Ovary (tissue), 9 donors: ENCODE data around the gene PPP2R2B. TPM values are rescaled to one million over a fixed set of nuclear protein-coding genes. Genes with fewer than 3 reads are reported as not detected.

Source experiments
- DNase-seq, 5 donors: peaks; one replicate each; pipeline ENCODE4 v3.0.0-alpha.2; 2019 to 2020
- H3K27ac ChIP-seq, 2 donors: fragments of 200-600 bp; one replicate each; pipeline versions ENCODE4 v1.5.1 to v1.8.0; 2019 to 2022
- H3K27me3 ChIP-seq: fragments of 200-600 bp; one replicate; pipeline ENCODE4 v1.8.0; 2022
- H3K36me3 ChIP-seq: fragments of 200-600 bp; sonication (generic); one replicate; pipeline ENCODE4 v1.5.1; 2019
- H3K4me1 ChIP-seq: one replicate; pipeline ENCODE4 v1.8.1; 2013; ENCODE audit warnings: mild to moderate bottlenecking, moderate library complexity; ENCODE audit not compliant: insufficient read depth
- H3K4me3 ChIP-seq: fragments of 200-600 bp; sonication (generic); one replicate; pipeline ENCODE4 v1.5.1; 2017
- H3K9me3 ChIP-seq, 2 donors: fragments of 200-600 bp in 1 of 2; sonication (generic) in 1 of 2; one replicate each; pipeline versions ENCODE4 v1.5.1 to v1.8.1; 2013 to 2019; ENCODE audit warnings: mild to moderate bottlenecking in 1 of 2, moderate library complexity in 1 of 2
- EP300 ChIP-seq: sonication (generic); formaldehyde crosslinking; IDR thresholded peaks from one replicate; pipeline ENCODE4 v1.6.1; 2017; ENCODE audit warnings: antibody characterized with exemption
- POLR2A ChIP-seq: fragments of 450-650 bp; IDR thresholded peaks from one replicate; pipeline ENCODE4 v1.6.1; 2017; ENCODE audit warnings: antibody characterized with exemption, mild to moderate bottlenecking, moderate library complexity
- WGBS, 3 donors: extraction: QIAGEN DNeasy Blood & Tissue Kit in 1 of 3; methylation state at CpG; one replicate each; pipeline versions ENCODE4 v1.1.5 to v1.1.7; 2013 to 2017; 5-methylcytosine and 5-hydroxymethylcytosine counted together
- intact Hi-C, 4 donors: fragments of 100-400 bp; cut with DNase I; formaldehyde crosslinking; loops; one replicate each; pipeline versions ENCODE4 v1.11.0 to v1.15.1; 2022 to 2023
- polyA plus RNA-seq, 2 donors: library from polyadenylated mRNA; stranded (reverse); fragments of 200-250 nt in 1 of 2; fragments of 350-450 nt in 1 of 2; fragmentation: Illumina TruSeq in 1 of 2; extraction: RNeasy Lipid Tissue Mini Kit (QIAGEN cat#74804) in 1 of 2; gene quantifications; one replicate each; pipeline ENCODE4 v1.2.3, GENCODE V29; 2013 to 2014
- total RNA-seq, 7 donors: library from RNA; depleted of rRNA in 2 of 7; stranded (reverse); fragments of >200 nt in 2 of 7; fragmentation: NEBNext Ultra II Directional in 3 of 7; extraction: Animal tissue kit (Norgen Biotek cat#: 25700) in 3 of 7; gene quantifications; one replicate each; pipeline versions ENCODE4 v1.1.0 to v1.2.4, GENCODE V29; 2016 to 2023
- TF ChIP-seq, protein P1 (sequence below), 3 donors: fragments of 450-650 bp in 2 of 3; fragments of 200-600 bp in 1 of 3; IDR thresholded peaks; one replicate each; pipeline versions ENCODE4 v1.5.1 to v1.8.0; 2016 to 2022; ENCODE audit warnings: antibody characterized with exemption in 3 of 3, mild to moderate bottlenecking in 1 of 3
- donor health status: DM: no; HTN: no; CAD: no; lungs with moderate emphysema.
- donor health status: DM: no; HTN: no; CAD: no.
- donor health status: Bipolar disorder and iron deficiency.
- donor health status: DM: yes; HTN: yes; CAD: no.
- donor health status: DM: no; HTN: no; CAD: no.
- donor health status: DM: yes; HTN: yes; CAD: no.

Gene PPP2R2B
- total and polyA plus RNA-seq, 9 donors: 0.12 to 20.8 (median 1.2) TPM; not detected in 1

DNA sequence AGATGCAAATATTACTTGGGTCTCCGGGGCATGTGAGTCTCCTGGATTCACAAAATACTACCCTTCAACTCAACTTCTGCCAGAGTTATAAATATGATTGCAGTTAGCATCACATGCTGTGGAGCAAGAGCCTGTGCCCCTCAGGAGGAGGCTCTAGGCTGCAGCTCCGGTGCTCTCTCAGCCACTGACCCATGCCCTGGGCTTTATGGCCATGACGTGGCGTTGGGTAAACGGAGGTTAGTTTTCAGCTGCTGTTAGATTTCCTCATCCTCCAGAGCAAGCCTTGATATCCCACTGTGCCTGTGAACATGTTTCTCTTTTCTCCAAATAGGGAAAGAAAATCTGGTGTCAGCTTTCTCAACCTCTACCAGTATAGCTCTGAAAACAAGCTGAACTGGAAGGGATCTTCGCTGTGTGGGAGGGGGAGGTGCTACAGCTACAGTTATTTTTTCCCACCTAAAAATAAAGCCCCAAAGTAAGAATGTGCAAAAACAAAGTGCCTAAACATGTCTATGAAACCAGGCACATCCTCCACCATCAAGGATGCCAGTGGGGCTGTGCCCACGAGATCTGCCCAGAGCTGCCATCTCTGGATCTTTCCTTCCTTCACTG lies 238.2 kb downstream of the PPP2R2B start:
- DNase-seq: no peak
- WGBS, 3 donors: 58 to 73% (median 61%) methylated on average over 7 of the region's 7 CpGs
- intact Hi-C loops: no loop called here
- Histone ChIP-seq H3K36me3 (no peaks in the 10 kb centered on the region), H3K9me3 (no peaks in the 10 kb centered on the region), H3K27me3 (no peaks in the 10 kb centered on the region), H3K4me1 (no peaks in the 10 kb centered on the region), H3K27ac (no peak overlapping the region), H3K4me3 (no peak overlapping the region)
- TF ChIP-seq POLR2A (no peak), EP300 (no peak)
- TF ChIP-seq, protein P1, sequence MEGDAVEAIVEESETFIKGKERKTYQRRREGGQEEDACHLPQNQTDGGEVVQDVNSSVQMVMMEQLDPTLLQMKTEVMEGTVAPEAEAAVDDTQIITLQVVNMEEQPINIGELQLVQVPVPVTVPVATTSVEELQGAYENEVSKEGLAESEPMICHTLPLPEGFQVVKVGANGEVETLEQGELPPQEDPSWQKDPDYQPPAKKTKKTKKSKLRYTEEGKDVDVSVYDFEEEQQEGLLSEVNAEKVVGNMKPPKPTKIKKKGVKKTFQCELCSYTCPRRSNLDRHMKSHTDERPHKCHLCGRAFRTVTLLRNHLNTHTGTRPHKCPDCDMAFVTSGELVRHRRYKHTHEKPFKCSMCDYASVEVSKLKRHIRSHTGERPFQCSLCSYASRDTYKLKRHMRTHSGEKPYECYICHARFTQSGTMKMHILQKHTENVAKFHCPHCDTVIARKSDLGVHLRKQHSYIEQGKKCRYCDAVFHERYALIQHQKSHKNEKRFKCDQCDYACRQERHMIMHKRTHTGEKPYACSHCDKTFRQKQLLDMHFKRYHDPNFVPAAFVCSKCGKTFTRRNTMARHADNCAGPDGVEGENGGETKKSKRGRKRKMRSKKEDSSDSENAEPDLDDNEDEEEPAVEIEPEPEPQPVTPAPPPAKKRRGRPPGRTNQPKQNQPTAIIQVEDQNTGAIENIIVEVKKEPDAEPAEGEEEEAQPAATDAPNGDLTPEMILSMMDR (IDR thresholded peaks at IDR 0.05): no peak

DNA sequence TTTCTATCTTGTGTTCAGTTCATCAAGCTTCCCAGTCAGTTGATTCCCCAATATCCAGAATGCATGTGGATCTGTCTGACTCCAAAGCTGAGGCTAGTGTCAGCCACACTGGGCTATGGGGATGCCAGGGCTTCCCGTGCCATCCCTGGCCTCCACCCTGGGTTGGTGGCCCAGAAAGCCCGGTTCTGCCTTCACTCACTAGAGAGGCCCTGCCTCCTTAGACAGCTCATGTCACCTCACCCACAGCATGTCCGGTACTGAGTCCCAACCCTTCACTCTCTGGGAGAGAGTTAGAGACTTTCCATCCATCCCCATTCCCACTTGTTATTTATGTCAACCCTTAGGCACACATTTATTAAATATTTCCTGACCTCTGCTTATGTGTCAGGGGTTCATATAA lies 243.1 kb downstream of the PPP2R2B start:
- no peak for TF ChIP-seq POLR2A
- no peak for TF ChIP-seq EP300
- TF ChIP-seq, protein P1 (IDR thresholded peaks at IDR 0.05): no peak
- Histone ChIP-seq H3K27me3 (no peaks in the 10 kb centered on the region), H3K27ac (no peak overlapping the region), H3K4me3 (no peak overlapping the region), H3K4me1 (no peaks in the 10 kb centered on the region), H3K36me3 (no peaks in the 10 kb centered on the region), H3K9me3 (no peaks in the 10 kb centered on the region)
- WGBS, 3 donors: 78 to 88% (median 79%) methylated on average over 3 of the region's 3 CpGs
- no peak for DNase-seq
- intact Hi-C loops: no loop called here

DNA sequence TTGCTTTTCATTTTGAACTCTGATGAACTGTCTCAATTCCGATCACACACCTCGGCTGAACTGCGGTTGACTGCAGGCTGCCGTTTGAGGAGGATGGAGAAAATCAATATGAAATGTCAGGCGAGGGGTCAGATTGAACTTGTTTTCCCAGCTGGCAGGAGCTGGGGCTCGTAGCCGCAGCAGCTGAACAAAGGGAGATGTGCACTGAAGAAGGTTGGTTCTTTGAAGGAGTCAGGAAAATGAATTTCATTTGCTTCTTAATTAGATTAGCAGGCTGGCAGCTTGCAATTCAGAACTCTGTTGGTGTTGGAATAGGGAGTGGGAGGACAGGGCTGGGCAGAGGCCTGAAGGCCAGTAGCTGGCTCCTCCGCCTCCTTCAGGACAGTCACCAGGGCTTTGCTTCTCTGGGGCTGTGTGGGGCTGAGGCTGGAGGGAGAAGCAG lies 245.2 kb downstream of the PPP2R2B start:
- 26 to 34% (median 33%) methylated on average over 8 of the region's 8 CpGs for WGBS, 3 donors
- Histone ChIP-seq H3K27ac (no peak overlapping the region), H3K4me3 (no peak overlapping the region), H3K36me3 (no peaks in the 10 kb centered on the region), H3K27me3 (no peaks in the 10 kb centered on the region), H3K4me1 (no peaks in the 10 kb centered on the region), H3K9me3 (no peaks in the 10 kb centered on the region)
- intact Hi-C loops: no loop called here
- TF ChIP-seq POLR2A (no peak), EP300 (no peak)
- TF ChIP-seq, protein P1 (IDR thresholded peaks at IDR 0.05): no peak
- DNase-seq: no peak

DNA sequence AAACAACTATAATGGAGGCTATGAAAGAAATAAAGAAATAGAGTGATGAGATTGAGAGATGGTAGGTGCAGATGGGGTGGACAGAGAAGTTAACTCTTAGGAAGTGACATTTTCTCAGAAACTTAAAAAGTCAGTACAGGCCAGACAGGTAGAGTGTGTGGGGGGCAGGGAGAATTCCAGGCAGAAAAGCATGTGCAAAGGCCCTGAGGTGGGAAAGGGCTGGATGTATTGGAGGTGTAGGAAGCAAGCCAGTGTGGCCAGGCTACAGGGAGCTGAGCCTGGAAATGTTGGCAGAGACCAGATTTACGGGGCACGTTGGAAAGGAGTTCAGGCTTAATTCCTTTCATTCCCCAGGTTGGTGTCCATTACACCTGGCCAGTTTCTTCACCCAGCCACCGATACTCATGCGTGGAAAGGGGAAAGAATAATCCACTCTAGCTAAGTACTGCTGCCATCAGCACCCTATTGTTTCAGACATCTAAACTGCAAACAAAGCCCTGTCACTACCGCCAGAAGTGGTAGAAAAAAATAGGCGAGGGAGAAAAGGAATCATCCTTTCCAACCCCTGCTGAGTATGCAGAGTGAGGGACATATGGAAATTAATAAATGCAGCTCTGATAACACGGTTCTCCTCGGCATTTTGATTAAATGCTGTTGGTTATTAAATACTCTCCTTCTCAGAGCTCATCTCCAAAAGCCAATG lies 245.8 kb downstream of the PPP2R2B start:
- DNase-seq: no peak
- intact Hi-C loops: no loop called here
- WGBS, 3 donors: 63 to 71% (median 63%) methylated on average over 8 of the region's 8 CpGs
- Histone ChIP-seq H3K9me3 (no peaks in the 10 kb centered on the region), H3K4me1 (no peaks in the 10 kb centered on the region), H3K27ac (no peak overlapping the region), H3K4me3 (no peak overlapping the region), H3K36me3 (no peaks in the 10 kb centered on the region), H3K27me3 (no peaks in the 10 kb centered on the region)
- TF ChIP-seq, protein P1 (IDR thresholded peaks at IDR 0.05): no peak
- TF ChIP-seq EP300 (no peak), POLR2A (no peak)
